ENCODE results near the gene RASGRF2. TPM values are rescaled to one million over a fixed set of nuclear protein-coding genes. Genes with fewer than 3 reads are reported as not detected.

RASGRF2 gene
- total RNA-seq, 2 experiments from 2014 or later: 7.5 to 7.8 TPM

GRCh38 chr5:81205058-81205457 is 244.9 kb downstream of the RASGRF2 start:
- ChIA-PET CTCF (interaction anchor here (0.9 to 2.1 kb wide), 2 partner anchors 10 to 96 kb away, joined by 4 to 7 read pairs; partner anchors contain the start of gene ZCCHC9), POLR2A (no interaction called here)
- no peaks in the 10 kb centered on the region for H3K27me3 Mint-ChIP-seq
- H3K4me1 Mint-ChIP-seq: no peaks in the 10 kb centered on the region
- no peaks in the 10 kb centered on the region for H3K36me3 Mint-ChIP-seq (ENCODE audit: low read depth)
- no peak overlapping the region for H3K4me3 Mint-ChIP-seq
- no peak for DNase-seq
- no peak overlapping the region for H3K27ac Mint-ChIP-seq
- H3K9me3 Mint-ChIP-seq: no peaks in the 10 kb centered on the region

- no peaks in the 10 kb centered on the region for H3K36me3 Mint-ChIP-seq (ENCODE audit: low read depth)
- no peaks in the 10 kb centered on the region for H3K9me3 Mint-ChIP-seq
- no peaks in the 10 kb centered on the region for H3K4me1 Mint-ChIP-seq
- H3K4me3 Mint-ChIP-seq: no peak overlapping the region
- H3K27me3 Mint-ChIP-seq: no peaks in the 10 kb centered on the region
- ChIA-PET POLR2A (no interaction called here), CTCF (interaction anchor here (0.9 to 1.1 kb wide), 2 partner anchors 11 to 13 kb away, joined by 3 to 5 read pairs; no protein-coding TSS in a partner anchor)
- H3K27ac Mint-ChIP-seq: no peak overlapping the region
- DNase-seq: no peak
Observed at GRCh38 chr5:81207009-81207408, 246.8 kb downstream of the RASGRF2 start.

DNA sequence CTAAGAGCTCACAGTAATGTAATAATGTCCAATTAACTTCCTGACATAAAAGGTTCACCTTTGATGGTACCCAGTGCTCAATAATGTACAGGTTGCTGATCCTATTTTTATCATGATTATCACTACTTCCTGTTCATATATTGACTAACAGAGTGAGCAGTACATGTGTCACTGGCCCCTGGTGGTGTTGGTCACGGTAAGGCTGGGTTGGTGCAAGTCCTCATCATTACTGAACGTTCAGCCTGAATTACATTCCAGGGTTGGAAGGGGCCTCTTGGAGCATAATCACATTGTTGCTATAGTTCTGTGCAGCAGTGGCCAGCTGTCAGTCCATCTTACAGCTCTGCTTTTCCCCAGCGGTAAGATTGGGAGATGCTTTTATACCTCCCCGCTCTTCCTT is 248.7 kb downstream of the RASGRF2 start:
- Mint-ChIP-seq H3K4me1 (no peaks in the 10 kb centered on the region), H3K9me3 (no peaks in the 10 kb centered on the region), H3K4me3 (no peak overlapping the region), H3K36me3 (ENCODE audit: low read depth) (no peaks in the 10 kb centered on the region), H3K27ac (no peak overlapping the region), H3K27me3 (no peaks in the 10 kb centered on the region)
- CTCF ChIA-PET: interaction anchor here (0.7 to 1.2 kb wide), 2 partner anchors 151 to 941 kb away, joined by 3 read pairs; no protein-coding TSS in a partner anchor
- POLR2A ChIA-PET: no interaction called here
- no peak for DNase-seq

DNA sequence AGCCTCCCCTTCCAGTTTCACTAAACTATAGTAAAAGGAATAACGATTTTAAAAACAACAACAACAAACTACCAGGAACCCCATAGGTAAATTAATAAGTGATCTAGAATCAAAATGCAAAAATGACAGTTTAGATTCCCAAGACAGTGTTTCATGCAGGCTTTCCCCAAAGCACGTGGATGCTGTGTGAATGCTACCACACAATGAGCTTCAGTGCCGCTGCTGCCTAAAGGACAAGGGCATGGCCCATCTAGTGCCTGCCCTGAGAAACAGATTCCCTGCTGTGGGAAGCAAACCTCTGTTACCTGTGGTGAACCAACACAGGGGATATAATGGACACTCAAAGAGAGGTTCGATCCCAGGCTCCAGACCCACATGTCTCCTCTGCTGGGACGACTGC is 249.2 kb downstream of the RASGRF2 start:
- H3K36me3 Mint-ChIP-seq (ENCODE audit: low read depth): no peaks in the 10 kb centered on the region
- H3K4me1 Mint-ChIP-seq: no peaks in the 10 kb centered on the region
- ChIA-PET CTCF (interaction anchor here (0.5 to 1.8 kb wide), 4 partner anchors 8 to 151 kb away, joined by 3 to 6 read pairs (median 3); no protein-coding TSS in a partner anchor), POLR2A (no interaction called here)
- no peak overlapping the region for H3K4me3 Mint-ChIP-seq
- no peaks in the 10 kb centered on the region for H3K9me3 Mint-ChIP-seq
- DNase-seq: no peak
- no peak overlapping the region for H3K27ac Mint-ChIP-seq
- no peaks in the 10 kb centered on the region for H3K27me3 Mint-ChIP-seq

GRCh38 chr5:81209869-81210493 is 249.8 kb downstream of the RASGRF2 start:
- Mint-ChIP-seq H3K27me3 (no peaks in the 10 kb centered on the region), H3K27ac (no peak overlapping the region), H3K4me1 (no peaks in the 10 kb centered on the region), H3K4me3 (no peak overlapping the region), H3K36me3 (ENCODE audit: low read depth) (no peaks in the 10 kb centered on the region), H3K9me3 (no peaks in the 10 kb centered on the region)
- DNase-seq: no peak
- ChIA-PET POLR2A (no interaction called here), CTCF (interaction anchor here (0.5 to 1.8 kb wide), 4 partner anchors 8 to 150 kb away, joined by 3 to 6 read pairs (median 3); no protein-coding TSS in a partner anchor)

GRCh38 chr5:81212211-81212751 is 252.1 kb downstream of the RASGRF2 start:
- no peak overlapping the region for H3K4me3 Mint-ChIP-seq
- CTCF ChIA-PET: no interaction called here
- no peak overlapping the region for H3K27ac Mint-ChIP-seq
- H3K27me3 Mint-ChIP-seq: no peaks in the 10 kb centered on the region
- no peaks in the 10 kb centered on the region for H3K9me3 Mint-ChIP-seq
- POLR2A ChIA-PET: no interaction called here
- H3K4me1 Mint-ChIP-seq: no peaks in the 10 kb centered on the region
- DNase-seq: no peak
- no peaks in the 10 kb centered on the region for H3K36me3 Mint-ChIP-seq (ENCODE audit: low read depth)

GRCh38 chr5:81213070-81213469 is 252.9 kb downstream of the RASGRF2 start:
- H3K27me3 Mint-ChIP-seq: no peaks in the 10 kb centered on the region
- H3K4me1 Mint-ChIP-seq: no peaks in the 10 kb centered on the region
- H3K36me3 Mint-ChIP-seq (ENCODE audit: low read depth): no peaks in the 10 kb centered on the region
- no peak overlapping the region for H3K27ac Mint-ChIP-seq
- H3K4me3 Mint-ChIP-seq: no peak overlapping the region
- CTCF ChIA-PET: no interaction called here
- H3K9me3 Mint-ChIP-seq: no peaks in the 10 kb centered on the region
- POLR2A ChIA-PET: interaction anchor here (0.6 kb wide), 1 partner anchor 510 kb away, joined by 3 read pairs; no protein-coding TSS in a partner anchor
- no peak for DNase-seq

DNA sequence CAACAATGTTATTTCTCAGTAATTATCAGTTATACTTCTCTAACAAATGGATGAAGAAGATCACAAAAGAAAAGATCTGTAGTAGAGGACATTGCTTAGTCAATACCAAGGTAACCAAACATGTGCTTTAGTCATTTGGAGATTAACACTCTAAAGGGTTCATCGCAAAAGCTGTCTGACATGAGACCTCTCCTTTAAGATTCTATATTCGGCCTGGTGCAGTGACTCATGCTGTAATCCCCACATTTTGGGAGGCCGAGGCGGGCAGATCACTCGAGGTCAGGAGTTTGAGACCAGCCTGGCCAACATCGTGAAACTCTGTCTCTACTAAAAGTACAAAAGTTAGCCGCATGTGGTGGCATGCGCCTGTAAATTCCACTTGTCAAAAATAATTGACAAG is 254.7 kb downstream of the RASGRF2 start:
- POLR2A ChIA-PET: no interaction called here
- H3K9me3 Mint-ChIP-seq: no peaks in the 10 kb centered on the region
- CTCF ChIA-PET: interaction anchor here (1.0 kb wide), 2 partner anchors 14 to 28 kb away, joined by 3 read pairs; no protein-coding TSS in a partner anchor
- no peak for DNase-seq
- no peak overlapping the region for H3K27ac Mint-ChIP-seq
- H3K36me3 Mint-ChIP-seq (ENCODE audit: low read depth): no peaks in the 10 kb centered on the region
- no peak overlapping the region for H3K4me3 Mint-ChIP-seq
- H3K4me1 Mint-ChIP-seq: no peaks in the 10 kb centered on the region
- H3K27me3 Mint-ChIP-seq: no peaks in the 10 kb centered on the region

DNA sequence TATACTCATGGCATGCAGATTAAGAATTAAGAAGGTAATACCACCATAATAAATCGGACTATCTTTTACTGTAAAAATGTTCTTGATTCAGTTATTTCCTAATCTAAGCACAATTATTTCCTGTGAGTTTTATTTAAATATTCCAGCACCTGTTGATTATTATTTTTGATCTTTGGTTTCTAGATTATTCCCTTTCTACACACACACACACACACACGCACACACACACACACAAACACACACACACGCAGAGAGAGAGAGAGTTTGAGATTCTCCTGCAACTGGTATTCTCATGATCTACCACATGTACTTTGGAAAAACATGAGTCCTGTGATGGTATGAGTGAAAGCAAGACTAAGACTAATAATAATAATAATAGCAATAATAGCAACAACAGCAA is 256.0 kb downstream of the RASGRF2 start:
- ChIA-PET POLR2A (no interaction called here), CTCF (no interaction called here)
- DNase-seq: no peak
- no peaks in the 10 kb centered on the region for H3K36me3 Mint-ChIP-seq (ENCODE audit: low read depth)
- H3K27ac Mint-ChIP-seq: no peak overlapping the region
- H3K4me1 Mint-ChIP-seq: no peaks in the 10 kb centered on the region
- no peaks in the 10 kb centered on the region for H3K9me3 Mint-ChIP-seq
- H3K4me3 Mint-ChIP-seq: no peak overlapping the region
- H3K27me3 Mint-ChIP-seq: no peaks in the 10 kb centered on the region

DNA sequence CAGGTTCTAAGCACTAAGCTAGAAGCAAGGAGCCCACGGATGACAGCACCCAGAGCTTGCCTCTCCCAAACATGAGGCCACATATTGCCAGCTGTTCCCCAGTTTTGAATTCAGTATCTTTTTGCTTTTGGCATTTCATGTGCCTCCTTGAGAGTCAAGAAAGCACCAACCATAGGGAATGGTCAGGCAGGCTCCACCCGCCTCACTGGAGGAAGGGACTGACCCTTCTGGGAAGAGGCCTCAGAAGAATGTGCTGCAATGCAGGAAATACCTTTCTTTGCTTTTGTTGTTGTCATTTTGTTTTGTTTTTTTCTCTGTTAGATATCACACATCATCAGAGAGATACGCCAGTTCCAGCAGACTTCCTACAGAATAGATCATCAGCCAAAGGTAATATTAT is 259.2 kb downstream of the RASGRF2 start:
- Mint-ChIP-seq H3K4me1 (no peaks in the 10 kb centered on the region), H3K36me3 (ENCODE audit: low read depth) (no peaks in the 10 kb centered on the region), H3K9me3 (no peaks in the 10 kb centered on the region), H3K4me3 (no peak overlapping the region), H3K27ac (no peak overlapping the region), H3K27me3 (no peaks in the 10 kb centered on the region)
- ChIA-PET CTCF (interaction anchor here (0.7 kb wide), 1 partner anchor 55 kb away, joined by 5 read pairs; no protein-coding TSS in a partner anchor), POLR2A (interaction anchor here (0.6 kb wide), 1 partner anchor 766 kb away, joined by 5 read pairs; no protein-coding TSS in a partner anchor)
- DNase-seq: no peak

GRCh38 chr5:81222285-81222684 is 262.1 kb downstream of the RASGRF2 start:
- CTCF ChIA-PET: interaction anchor here (0.6 kb wide), 1 partner anchor 27 kb away, joined by 3 read pairs; no protein-coding TSS in a partner anchor
- H3K4me3 Mint-ChIP-seq: no peak overlapping the region
- H3K4me1 Mint-ChIP-seq: no peaks in the 10 kb centered on the region
- no peaks in the 10 kb centered on the region for H3K27me3 Mint-ChIP-seq
- H3K9me3 Mint-ChIP-seq: no peaks in the 10 kb centered on the region
- H3K36me3 Mint-ChIP-seq (ENCODE audit: low read depth): peaks cover 1% of the 10 kb centered on the region
- POLR2A ChIA-PET: no interaction called here
- DNase-seq: no peak
- H3K27ac Mint-ChIP-seq: no peak overlapping the region

DNA sequence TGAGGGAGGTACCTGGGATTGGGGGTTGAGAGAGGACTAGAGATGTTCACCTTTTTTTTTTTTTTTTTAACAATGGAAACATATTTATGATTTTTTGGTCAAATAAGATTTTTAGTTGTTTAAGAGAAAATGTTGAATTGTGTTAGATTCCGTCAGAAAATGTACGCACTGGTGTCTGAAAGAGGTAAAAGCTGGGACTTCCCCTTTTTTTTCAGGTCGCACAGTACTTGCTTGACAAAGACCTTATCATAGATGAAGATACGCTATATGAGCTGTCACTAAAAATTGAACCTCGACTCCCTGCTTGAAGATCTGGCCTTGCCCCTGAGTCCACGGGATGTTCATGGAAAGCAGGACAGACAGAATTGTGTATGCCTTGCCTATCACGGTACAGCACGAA is 265.3 kb downstream of the RASGRF2 start:
- no peaks in the 10 kb centered on the region for H3K9me3 Mint-ChIP-seq
- DNase-seq: no peak
- CTCF ChIA-PET: no interaction called here
- H3K36me3 Mint-ChIP-seq (ENCODE audit: low read depth): peaks cover 1% of the 10 kb centered on the region
- H3K27me3 Mint-ChIP-seq: no peaks in the 10 kb centered on the region
- POLR2A ChIA-PET: no interaction called here
- no peak overlapping the region for H3K27ac Mint-ChIP-seq
- H3K4me1 Mint-ChIP-seq: no peaks in the 10 kb centered on the region
- H3K4me3 Mint-ChIP-seq: no peak overlapping the region

DNA sequence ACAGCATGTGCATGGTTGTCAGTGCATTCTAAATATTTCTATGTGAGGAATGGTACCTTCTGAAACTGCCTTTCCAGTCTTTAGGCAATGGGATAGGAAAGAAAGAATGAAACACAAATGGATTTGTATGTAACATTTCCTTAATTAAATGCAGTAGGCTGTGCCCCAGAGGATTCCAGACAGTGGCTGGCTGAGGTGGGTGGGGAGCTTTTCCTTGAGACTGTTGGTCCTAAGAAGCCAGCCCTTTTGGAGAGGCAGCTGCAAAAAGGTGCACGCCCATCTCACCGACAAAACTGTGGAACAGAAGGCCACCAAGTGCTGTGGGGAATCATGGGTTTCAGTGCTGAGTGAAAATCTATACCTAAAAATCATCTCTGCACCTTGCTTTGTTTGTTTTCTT is 266.1 kb downstream of the RASGRF2 start:
- no peak for DNase-seq
- Mint-ChIP-seq H3K27me3 (no peaks in the 10 kb centered on the region), H3K4me1 (no peaks in the 10 kb centered on the region), H3K36me3 (ENCODE audit: low read depth) (peaks cover 1% of the 10 kb centered on the region), H3K4me3 (no peak overlapping the region), H3K9me3 (no peaks in the 10 kb centered on the region), H3K27ac (no peak overlapping the region)
- ChIA-PET POLR2A (no interaction called here), CTCF (no interaction called here)

DNA sequence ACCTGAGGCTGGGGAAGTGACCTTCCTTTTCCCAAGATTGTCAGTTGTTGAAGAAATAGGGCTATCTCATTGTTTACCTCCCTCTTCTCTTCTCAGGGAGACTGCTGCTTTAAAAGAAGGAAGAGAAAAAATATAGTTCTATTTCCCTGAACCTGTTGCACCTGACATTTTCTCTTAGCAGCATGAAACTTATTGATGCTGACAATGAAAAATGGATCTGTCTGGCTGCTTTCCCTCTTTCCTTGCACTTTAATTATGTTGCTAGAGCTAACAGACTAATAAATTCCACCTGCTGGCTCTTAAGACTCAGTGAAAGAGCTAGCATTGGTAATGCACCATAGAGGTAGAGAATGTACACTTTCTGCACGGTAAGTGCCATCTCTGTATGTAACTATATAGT is 266.8 kb downstream of the RASGRF2 start:
- no peaks in the 10 kb centered on the region for H3K27me3 Mint-ChIP-seq
- H3K4me3 Mint-ChIP-seq: no peak overlapping the region
- H3K27ac Mint-ChIP-seq: no peak overlapping the region
- POLR2A ChIA-PET: no interaction called here
- DNase-seq: no peak
- H3K4me1 Mint-ChIP-seq: no peaks in the 10 kb centered on the region
- CTCF ChIA-PET: no interaction called here
- H3K9me3 Mint-ChIP-seq: no peaks in the 10 kb centered on the region
- peaks cover 1% of the 10 kb centered on the region for H3K36me3 Mint-ChIP-seq (ENCODE audit: low read depth)

Data from activated CD4-positive, alpha-beta T cell treated with anti-CD3 and anti-CD28 coated beads, Interleukin-2, amount 10 ng/mL, durations not matched to agents 7 days and 5 days (primary cell).